ENCODE results near the gene WDR44. TPM values are rescaled to one million over a fixed set of nuclear protein-coding genes. Genes with fewer than 3 reads are reported as not detected.
A peak's percentile ranks its signal among the peaks of the same experiment; 100 is the strongest.

WDR44 gene
- total RNA-seq, 1 donor = 21.0 TPM

GRCh38 chrX:118396113-118396512 lies 50.2 kb downstream of the WDR44 start:
- DNase-seq (ENCODE audit: insufficient read length, low spot score, missing footprints) = no peak
- no peaks in the 10 kb centered on the region for H3K9me3 ChIP-seq (ENCODE audit: low read depth, low read length)
- no peak overlapping the region for H3K4me3 ChIP-seq (ENCODE audit: insufficient read depth, low read length)
- no peaks in the 10 kb centered on the region for H4K20me1 ChIP-seq (ENCODE audit: insufficient read depth, low read length)
- H3K4me1 ChIP-seq (ENCODE audit: insufficient read depth, low read length) = no peaks in the 10 kb centered on the region
- no peaks in the 10 kb centered on the region for H3K27me3 ChIP-seq (ENCODE audit: insufficient read depth, low read length)
- no peak overlapping the region for H3K4me2 ChIP-seq (ENCODE audit: insufficient read depth, low read length)
- no peak for TF ChIP-seq CTCF (IDR thresholded peaks at IDR 0.05; ENCODE audit: extremely low read depth, low read depth, low read length)
- no peaks in the 10 kb centered on the region for H3K79me2 ChIP-seq (ENCODE audit: insufficient read depth, low read length)
- peaks cover 15% of the 10 kb centered on the region for H3K36me3 ChIP-seq (ENCODE audit: insufficient read depth, low read length)
- no peak overlapping the region for H3K27ac ChIP-seq (ENCODE audit: low read depth, low read length)
- no peak overlapping the region for H2AFZ ChIP-seq (ENCODE audit: low read length)

DNA sequence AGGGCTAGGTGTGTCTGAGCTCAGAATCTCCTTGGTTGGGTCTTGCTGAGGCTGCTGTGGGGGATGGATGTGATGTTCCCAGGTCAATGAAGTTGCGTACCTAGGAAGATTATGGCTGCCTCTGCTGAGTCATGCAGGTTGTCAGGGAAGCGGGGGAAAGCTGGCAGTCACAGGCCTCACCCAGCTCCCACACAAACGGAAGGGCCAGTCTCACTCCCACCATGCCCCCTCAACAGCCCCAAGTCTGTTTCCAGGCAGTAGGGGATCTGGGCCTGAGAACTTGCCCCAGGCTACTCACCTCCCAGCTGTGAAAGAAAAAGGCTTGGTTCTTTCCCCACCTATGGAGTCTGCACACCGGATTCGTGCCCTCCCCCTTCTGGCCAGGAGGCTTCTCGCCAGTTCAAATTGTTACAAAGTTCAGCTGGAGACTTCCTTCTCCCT lies 72.9 kb downstream of the WDR44 start:
- Histone ChIP-seq H3K79me2 (ENCODE audit: insufficient read depth, low read length) (no peaks in the 10 kb centered on the region), H3K4me2 (ENCODE audit: insufficient read depth, low read length) (no peak overlapping the region), H3K9me3 (ENCODE audit: low read depth, low read length) (no peaks in the 10 kb centered on the region), H3K36me3 (ENCODE audit: insufficient read depth, low read length) (no peaks in the 10 kb centered on the region), H3K27me3 (ENCODE audit: insufficient read depth, low read length) (no peaks in the 10 kb centered on the region), H3K4me3 (ENCODE audit: insufficient read depth, low read length) (no peak overlapping the region), H2AFZ (ENCODE audit: low read length) (no peak overlapping the region), H4K20me1 (ENCODE audit: insufficient read depth, low read length) (no peaks in the 10 kb centered on the region), H3K4me1 (ENCODE audit: insufficient read depth, low read length) (no peaks in the 10 kb centered on the region), H3K27ac (ENCODE audit: low read depth, low read length) (no peak overlapping the region)
- TF ChIP-seq CTCF (IDR thresholded peaks at IDR 0.05; ENCODE audit: extremely low read depth, low read depth, low read length) = no peak
- no peak for DNase-seq (ENCODE audit: insufficient read length, low spot score, missing footprints)

- no peak for TF ChIP-seq CTCF (IDR thresholded peaks at IDR 0.05; ENCODE audit: extremely low read depth, low read depth, low read length)
- Histone ChIP-seq H4K20me1 (ENCODE audit: insufficient read depth, low read length) (no peaks in the 10 kb centered on the region), H3K4me2 (ENCODE audit: insufficient read depth, low read length) (peak overlapping the region; percentile 30)
Measured at GRCh38 chrX:118420462-118420861, 74.6 kb downstream of the WDR44 start.

DNA sequence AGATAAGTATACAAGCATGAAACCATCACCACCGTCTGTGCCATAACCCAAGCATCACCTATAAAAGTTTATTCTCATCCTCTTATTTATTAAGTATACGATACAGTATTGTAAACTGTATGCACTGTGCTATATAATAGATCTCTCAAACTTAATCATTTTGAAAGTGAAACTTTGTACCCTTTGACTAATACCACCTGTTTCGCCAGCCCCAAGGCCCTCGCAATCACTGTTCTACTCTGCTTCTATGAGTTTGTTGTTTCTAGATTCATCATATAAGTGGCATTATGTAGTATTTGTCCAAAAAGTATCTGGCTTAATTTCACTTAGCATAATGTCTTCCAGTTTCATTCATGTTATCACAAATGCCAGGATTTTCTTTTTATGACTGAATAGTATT lies 77.7 kb downstream of the WDR44 start:
- no peak overlapping the region for H3K4me3 ChIP-seq (ENCODE audit: insufficient read depth, low read length)
- no peaks in the 10 kb centered on the region for H3K4me1 ChIP-seq (ENCODE audit: insufficient read depth, low read length)

More at GRCh38 chrX:118420462-118420861, 74.6 kb downstream of the WDR44 start:
- Histone ChIP-seq H3K9me3 (ENCODE audit: low read depth, low read length) (no peaks in the 10 kb centered on the region), H3K79me2 (ENCODE audit: insufficient read depth, low read length) (no peaks in the 10 kb centered on the region), H3K36me3 (ENCODE audit: insufficient read depth, low read length) (no peaks in the 10 kb centered on the region), H3K4me3 (ENCODE audit: insufficient read depth, low read length) (no peak overlapping the region), H2AFZ (ENCODE audit: low read length) (no peak overlapping the region), H3K27me3 (ENCODE audit: insufficient read depth, low read length) (no peaks in the 10 kb centered on the region), H3K4me1 (ENCODE audit: insufficient read depth, low read length) (no peaks in the 10 kb centered on the region), H3K27ac (ENCODE audit: low read depth, low read length) (no peak overlapping the region)
- DNase-seq (ENCODE audit: insufficient read length, low spot score, missing footprints) = no peak

More for the DNA sequence above, 77.7 kb downstream of the WDR44 start:
- Histone ChIP-seq H2AFZ (ENCODE audit: low read length) (no peak overlapping the region), H3K27me3 (ENCODE audit: insufficient read depth, low read length) (no peaks in the 10 kb centered on the region), H3K4me2 (ENCODE audit: insufficient read depth, low read length) (no peak overlapping the region), H3K36me3 (ENCODE audit: insufficient read depth, low read length) (no peaks in the 10 kb centered on the region), H4K20me1 (ENCODE audit: insufficient read depth, low read length) (no peaks in the 10 kb centered on the region), H3K79me2 (ENCODE audit: insufficient read depth, low read length) (no peaks in the 10 kb centered on the region), H3K27ac (ENCODE audit: low read depth, low read length) (no peak overlapping the region), H3K9me3 (ENCODE audit: low read depth, low read length) (no peaks in the 10 kb centered on the region)
- no peak for DNase-seq (ENCODE audit: insufficient read length, low spot score, missing footprints)
- no peak for TF ChIP-seq CTCF (IDR thresholded peaks at IDR 0.05; ENCODE audit: extremely low read depth, low read depth, low read length)
